ENCODE data around the gene YWHAE.
"Not testable (repeated sequence)": the region's sequence is repeated elsewhere in the genome, so short reads cannot be mapped to it uniquely, and the experiment has no call there.

The YWHAE gene

GRCh38 chr17:1399679-1400512 lies at the start of gene YWHAE:
Gene YWHAE (minus strand): TSS chr17:1400222. CDS start chr17:1400110, 112 bp downstream.
- peak; percentile 98 for DNase-seq

DNA sequence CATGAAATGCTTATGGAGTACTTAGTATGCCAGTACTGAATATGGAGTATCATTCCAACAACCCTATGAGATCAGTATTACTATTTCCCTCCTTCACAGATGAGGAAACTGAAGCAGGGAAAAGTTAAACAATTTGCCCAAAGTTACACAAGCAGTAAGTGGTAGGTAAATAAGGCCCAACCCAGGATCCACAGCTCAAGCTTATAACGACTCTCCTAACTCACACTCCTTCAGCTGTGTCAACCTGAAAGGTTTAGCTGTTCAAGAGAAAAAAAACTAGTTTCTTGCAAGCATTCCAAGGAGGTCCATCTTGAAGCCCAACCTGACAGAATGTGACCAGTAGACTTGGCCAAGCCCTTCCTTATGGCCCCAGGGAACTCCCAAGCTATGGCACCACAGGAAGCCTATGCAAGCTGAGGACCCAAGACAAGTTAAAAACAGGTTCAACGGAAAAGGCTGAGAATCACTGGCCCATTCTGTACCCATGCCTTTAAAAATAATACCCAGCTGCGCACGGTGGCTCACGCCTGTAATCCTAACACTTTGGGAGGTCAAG lies 49.5 kb upstream of the YWHAE start:
- no peak for DNase-seq

- DNase-seq: no peak
Measured at GRCh38 chr17:1447052-1447451, 47.0 kb upstream of the YWHAE start.

- DNase-seq: no peak
Measured at GRCh38 chr17:1446201-1446600, 46.2 kb upstream of the YWHAE start.

DNA sequence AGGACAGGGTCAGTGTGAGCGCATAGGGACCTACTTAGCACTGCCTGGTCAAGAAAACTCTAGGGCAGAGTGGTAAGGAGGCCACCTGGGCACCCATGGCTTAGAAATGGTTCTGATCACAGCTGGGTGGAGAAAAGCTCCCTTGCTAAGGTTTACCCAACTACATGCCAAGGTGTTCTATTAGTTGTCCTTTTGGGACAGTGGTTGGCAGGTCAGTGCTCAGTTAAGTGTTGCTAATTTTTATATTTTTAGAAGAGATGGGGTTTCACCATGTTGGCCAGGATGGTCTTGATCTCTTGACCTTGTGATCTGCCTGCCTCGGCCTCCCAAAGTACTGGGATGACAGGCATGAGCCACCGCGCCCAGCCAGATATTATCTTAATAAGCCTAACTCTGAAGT lies 45.7 kb upstream of the YWHAE start:
- not testable (repeated sequence) for DNase-seq

DNA sequence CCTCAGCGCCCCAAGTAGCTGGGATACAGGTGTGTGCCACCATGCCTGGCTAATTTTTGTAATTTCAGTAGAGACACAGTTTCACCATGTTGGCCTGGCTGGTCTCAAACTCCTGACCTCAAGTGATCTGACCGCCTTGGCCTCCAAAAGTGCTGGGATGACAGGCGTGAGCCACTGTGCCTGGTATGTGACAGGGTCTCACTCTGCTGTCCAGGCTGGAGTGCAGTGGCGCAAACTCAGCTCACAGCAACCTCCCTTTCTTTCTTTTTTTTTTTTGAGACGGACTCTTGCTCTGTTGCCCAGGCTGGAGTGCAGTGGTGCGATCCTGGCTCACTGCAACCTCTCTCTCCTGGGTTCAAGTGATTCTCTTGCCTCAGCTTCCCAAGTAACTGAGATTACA lies 42.7 kb upstream of the YWHAE start:
- DNase-seq: not testable (repeated sequence)

DNA sequence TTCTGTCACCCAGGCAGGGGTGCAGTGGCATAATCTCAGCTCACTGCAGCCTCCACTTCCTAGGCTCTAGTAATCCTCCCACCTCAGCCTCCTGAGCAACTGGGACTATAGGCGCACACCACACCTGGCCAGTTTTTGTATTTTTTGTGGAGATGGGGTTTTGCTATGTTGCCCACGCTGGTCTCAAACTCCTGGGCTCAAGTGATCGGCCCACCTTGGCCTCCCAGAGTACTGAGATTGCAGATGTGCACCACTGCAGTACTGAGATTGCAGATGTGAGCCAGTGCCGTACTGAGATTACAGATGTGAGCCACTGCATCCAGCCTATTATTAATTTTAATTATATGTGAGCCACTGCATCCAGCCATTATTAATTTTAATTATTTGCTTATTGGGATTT lies 42.2 kb upstream of the YWHAE start:
- no peak for DNase-seq

- DNase-seq: no peak
Measured at GRCh38 chr17:1440921-1441320, 40.9 kb upstream of the YWHAE start.

- no peak for DNase-seq
Measured at GRCh38 chr17:1438593-1439083, 38.6 kb upstream of the YWHAE start.

- DNase-seq: no peak
Measured at GRCh38 chr17:1435326-1435725, 35.3 kb upstream of the YWHAE start.

GRCh38 chr17:1434150-1434549 lies 34.1 kb upstream of the YWHAE start:
- no peak for DNase-seq

- DNase-seq: no peak
Measured at GRCh38 chr17:1431631-1432104, 31.6 kb upstream of the YWHAE start.

DNA sequence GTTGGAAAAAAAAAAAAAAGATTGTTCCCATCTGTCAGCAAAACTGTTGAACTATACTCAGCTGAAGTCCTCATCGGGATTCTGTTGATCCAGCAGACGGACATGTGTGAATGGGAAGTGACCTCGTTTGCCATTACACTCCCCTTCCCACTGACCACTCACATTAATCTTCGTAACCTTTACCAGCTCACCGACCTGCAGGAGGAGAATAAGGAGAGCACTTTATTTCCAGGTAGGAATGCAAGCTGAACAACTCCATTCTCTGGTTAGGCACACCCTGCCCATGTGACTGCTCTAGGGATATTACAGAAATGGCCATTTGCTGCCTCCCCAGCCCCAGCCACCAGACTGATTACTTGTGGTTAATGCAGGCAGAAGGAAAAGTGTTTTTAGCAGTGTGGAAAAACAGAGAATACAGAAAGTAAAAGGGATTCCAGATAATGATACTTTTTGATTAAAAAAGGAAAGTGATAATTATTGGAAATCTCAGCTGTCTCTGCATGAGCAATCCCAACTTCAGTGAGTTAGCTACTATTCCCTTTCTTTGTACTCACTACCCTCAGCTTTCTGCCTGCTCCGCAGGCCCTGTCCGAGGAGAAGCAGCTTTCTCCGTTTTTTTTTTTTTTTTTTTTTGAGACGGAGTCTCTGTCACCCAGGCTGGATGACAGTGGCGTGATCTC lies 23.6 kb upstream of the YWHAE start:
- DNase-seq: no peak

DNA sequence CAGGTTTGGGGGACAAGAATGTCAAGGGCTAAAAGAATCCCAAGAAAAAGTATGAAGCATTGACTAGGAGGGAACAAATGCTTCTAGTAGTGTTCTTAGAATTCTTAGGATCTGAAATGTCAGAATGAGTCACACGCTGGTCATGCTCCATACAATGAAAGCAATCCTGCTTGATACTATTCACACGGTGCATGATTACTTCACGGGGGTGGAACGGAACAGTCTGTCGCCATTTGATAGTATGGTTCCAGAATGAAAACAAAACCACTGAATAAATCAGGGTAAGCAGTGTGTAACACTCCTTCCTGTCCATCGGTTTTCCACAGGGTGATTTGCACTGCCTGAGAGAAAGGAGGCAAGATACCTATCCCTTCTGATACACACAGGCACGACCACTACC lies 22.9 kb upstream of the YWHAE start:
- DNase-seq: no peak

- no peak for DNase-seq
Measured at GRCh38 chr17:1421470-1421869, 21.4 kb upstream of the YWHAE start.

DNA sequence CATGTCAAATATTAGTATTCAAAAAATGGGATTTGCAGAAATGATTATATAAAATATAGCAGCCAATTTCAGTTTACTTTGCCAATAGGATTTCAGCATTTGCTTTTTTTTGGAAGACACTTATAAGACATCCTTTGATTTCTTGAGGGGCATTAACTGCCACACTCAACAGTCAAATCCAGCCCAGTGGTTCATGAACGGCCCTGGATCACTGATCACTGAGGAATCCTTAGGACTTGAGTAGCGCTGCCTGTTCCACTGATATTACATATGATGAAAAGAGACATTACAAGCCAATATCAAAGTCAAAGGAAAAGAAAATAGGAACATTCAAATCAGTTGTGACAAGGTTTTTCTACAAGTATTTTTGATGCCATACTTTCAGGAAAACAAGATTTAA lies 21.0 kb upstream of the YWHAE start:
- DNase-seq: no peak

DNA sequence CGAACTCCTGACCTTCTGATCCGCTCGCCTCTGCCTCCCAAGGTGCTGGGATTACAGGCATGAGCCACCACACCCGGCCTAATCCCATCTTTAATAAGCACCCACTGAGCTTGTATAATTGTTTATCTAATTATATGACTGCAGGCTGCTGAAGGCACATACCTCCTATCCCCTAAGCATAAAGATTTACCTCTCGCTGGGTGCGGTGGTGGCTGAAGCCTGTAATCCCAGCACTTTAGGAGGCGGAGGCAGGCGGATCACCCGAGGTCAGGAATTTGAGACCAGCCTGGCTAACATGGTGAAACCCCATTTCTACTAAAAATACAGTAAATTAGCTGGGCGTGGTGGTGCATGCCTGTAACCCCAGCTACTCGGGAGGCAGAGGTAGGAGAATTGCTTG lies 20.1 kb upstream of the YWHAE start:
- no peak for DNase-seq

GRCh38 chr17:1418476-1418875 lies 18.5 kb upstream of the YWHAE start:
- DNase-seq: not testable (repeated sequence)

- no peak for DNase-seq
Measured at GRCh38 chr17:1416414-1416813, 16.4 kb upstream of the YWHAE start.

GRCh38 chr17:1414634-1415033 lies 14.6 kb upstream of the YWHAE start:
- no peak for DNase-seq

DNA sequence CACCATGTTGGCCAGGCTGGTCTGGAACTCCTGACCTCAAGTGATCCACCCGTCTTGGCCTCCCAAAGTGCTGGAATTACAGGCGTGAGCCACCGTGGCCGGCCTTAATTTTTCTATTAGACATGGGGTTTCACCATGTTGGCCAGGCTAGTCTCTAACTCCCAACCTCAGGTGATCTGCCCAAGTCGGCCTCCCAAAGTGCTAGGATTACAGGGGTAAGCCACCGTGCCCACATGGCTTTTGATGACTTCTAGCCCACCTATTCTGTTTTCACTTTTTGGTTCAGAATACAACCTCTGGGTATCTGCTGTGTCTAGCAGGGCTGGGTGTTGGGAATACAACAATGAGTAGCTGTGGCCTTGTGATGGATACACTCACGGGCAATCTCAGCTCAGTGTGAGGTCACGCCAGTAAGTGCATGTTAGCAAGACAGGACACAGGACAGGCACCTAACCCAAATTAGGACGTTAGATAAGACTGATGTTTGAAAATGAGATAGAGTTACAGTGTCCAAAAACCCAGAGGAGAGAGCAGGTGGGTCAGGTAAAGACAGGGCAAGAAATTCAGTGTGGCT lies 14.1 kb upstream of the YWHAE start:
- DNase-seq: no peak

DNA sequence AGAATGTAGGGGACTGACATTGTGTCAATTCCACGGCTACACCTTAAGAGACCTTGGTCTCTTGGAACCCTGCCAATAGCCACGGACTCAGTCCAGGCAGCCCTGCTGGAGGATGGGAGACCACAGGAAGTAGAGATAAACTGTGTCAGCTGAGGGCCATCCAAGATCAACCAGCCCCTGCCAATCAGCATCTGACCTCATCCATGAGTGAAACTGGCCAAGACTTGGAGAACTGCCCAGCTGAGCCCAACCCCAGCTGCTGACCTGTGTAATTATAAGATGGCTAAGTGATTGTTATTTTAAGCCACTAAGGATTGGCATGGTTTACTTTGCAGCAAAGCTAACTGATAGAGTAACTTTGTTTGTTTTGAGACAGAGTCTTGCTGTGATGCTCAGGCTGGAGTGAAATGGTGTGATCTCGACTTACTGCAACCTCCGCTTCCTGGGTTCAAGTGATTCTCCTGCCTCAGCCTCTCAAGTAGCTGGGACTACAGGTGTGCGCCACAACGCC lies 13.3 kb upstream of the YWHAE start:
- DNase-seq: peak; percentile 72

Data from left hindlimb (tissue), 1 donor.